Measurements from ENCODE around the gene SFSWAP.
A peak's percentile ranks its signal among the peaks of the same experiment; 100 is the strongest.
"Not testable (repeated sequence)": the region's sequence is repeated elsewhere in the genome, so short reads cannot be mapped to it uniquely, and the experiment has no call there.

Gene SFSWAP

DNA sequence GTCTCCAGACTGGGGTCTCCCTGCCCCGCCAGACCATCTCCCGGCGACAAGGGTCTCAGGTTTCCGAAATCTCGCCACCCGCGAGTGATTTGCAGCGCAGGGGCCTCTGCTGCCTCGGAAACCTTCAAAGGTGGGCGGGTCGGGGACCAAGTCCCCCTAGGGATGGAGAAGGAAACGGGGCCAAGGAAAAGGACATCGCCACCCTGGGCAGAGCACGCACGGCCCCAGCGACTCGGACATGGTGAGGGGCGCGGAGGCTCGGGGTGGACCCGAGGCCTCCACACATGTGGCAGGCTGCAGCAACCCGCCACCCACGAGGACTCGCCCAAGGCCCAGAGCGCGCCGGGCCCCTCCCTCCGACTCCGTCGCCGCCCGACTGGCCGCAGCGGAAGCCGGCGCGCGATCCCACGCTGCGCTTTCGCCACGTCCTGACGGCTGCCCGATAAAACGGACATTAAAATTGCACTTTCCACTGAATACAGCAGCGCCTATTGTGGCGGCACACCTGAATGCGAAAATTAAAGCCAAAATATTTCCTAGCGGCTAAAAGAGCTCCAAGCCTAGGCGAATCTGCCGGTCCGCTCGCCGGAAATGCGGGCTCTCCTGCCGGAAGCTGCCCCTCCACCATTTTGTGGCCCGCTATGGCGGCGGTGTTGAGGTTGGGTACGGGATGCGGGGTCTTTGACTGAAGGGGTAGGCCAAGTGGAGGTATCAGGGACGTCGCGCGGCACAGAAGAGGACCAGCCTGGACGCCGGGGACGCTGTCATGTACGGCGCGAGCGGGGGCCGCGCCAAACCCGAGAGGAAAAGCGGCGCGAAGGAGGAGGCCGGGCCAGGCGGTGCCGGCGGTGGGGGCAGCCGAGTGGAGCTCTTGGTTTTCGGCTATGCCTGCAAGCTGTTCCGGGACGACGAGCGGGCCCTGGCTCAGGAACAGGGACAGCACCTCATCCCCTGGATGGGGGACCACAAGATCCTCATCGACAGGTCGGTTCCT, at the start of gene SFSWAP:
Gene SFSWAP (plus strand): TSS at position 627 of the 994 bp plus-strand sequence. CDS start 140 bp downstream, at position 767.
- peak; percentile 53 for DNase-seq

DNA sequence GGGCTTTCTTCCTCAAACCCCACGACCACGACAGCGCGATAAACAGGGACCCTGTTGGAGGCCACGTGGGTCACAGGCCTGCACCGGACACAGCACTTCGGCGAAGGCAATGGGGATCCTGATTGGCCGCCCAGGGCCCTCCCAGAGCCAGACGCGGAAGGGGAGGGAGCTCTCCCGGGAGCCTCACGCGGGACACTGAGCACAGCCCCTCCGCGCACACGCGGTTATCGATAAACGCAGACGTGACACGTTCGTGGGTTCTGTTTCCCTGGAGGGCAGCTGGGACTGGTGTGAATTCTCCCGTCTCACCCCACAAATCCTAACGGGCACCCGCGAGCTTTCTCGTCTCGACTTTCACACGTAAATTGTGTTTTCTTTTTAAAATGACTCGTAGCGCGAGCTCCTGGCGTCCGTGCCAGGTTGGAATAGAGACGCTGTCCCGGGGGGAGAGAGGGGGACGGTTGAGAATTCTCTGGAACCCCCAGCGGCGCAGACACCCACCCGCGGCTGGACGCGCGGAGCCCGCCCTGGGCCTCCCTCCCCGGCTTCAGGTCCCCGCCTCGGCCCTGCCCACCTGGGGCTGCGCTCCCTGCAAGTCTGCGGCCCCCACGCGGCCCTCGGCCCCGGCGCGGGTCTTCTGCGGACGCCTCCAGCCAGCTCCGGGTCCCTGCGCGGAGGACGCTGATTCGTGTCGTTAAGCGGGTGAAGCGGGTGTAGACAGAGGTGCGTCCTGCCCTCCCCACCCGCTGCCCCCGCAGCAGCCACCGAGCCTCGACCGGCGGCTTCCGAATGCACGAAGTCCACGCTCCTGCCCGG, 49.5 kb upstream of the SFSWAP start:
- DNase-seq, result not testable (repeated sequence)

DNA sequence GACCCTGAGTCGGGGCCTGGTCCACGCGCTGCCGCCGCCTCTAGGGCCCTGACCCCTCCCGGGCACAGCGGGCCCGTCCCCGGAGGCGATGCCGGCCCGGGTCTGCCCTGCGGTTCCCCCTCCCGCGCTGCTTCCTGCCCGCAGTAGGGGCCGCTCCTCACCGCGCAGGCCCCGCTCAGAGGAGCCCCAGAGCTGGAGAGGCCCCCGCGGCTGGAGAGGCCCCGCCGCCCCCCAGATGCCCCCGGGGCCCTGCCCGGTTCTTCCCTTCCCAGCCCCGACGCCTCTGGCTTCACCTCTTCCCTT, 49.0 kb upstream of the SFSWAP start:
- not testable (repeated sequence) for DNase-seq

DNA sequence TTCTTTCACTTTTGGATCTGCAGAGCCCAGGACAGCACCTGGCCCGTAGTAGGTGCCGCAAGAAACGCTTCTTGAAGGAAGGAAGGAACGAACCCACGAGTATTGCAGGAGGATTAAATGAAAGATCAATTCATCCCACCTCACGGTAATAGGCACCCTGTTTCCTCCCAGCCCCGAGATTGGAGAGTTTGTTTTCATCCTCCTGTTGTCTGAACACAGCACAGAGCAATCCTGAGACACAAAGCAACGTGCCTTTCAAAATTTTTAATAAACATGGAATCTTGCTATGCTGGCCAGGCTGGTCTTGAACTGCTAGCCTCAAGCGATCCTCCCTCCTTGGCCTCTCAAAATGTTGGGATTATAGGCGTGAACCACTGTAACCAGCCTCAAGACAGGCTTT, 48.5 kb upstream of the SFSWAP start:
- DNase-seq, result not testable (repeated sequence)

DNA sequence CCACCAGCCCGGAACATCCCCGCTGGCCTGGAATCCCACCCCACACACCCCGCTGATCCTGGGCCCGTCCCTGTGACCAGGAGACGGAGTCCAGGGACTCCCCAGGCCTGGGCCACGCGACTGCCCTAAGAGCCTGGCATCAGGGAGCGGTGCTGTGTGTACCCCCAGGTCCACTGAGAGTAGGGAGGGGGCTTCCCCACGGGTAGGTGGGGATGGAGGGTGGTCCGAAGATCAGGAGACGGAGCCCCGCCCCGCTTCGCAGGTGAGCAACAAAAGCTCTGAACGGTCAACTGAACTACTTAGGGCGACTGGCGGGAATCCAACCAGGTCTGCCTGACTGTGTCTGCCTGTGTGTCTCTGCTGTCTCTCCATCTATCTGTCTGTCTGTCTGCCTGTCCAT, 45.2 kb upstream of the SFSWAP start:
- not testable (repeated sequence) for DNase-seq

DNA sequence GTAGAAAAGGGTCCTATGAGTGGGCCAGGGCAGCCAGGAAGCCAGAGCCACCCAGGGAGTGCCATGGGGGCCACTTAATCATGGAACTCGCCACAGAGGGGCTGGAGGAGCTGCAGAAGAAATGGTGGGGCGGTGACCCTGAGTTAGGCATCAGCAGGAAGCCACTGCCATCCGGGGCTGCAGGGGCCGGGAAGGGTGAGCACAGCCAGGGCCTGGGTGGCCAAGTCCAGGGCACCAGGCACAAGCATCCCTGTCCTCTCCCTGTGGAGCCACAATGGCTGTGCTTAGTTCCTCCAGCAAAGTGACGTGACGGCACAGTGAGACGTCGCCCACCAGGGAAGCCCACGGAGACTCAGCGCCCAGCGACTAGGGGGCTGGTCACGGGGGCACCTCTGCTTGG, 44.4 kb upstream of the SFSWAP start:
- not testable (repeated sequence) for DNase-seq

DNA sequence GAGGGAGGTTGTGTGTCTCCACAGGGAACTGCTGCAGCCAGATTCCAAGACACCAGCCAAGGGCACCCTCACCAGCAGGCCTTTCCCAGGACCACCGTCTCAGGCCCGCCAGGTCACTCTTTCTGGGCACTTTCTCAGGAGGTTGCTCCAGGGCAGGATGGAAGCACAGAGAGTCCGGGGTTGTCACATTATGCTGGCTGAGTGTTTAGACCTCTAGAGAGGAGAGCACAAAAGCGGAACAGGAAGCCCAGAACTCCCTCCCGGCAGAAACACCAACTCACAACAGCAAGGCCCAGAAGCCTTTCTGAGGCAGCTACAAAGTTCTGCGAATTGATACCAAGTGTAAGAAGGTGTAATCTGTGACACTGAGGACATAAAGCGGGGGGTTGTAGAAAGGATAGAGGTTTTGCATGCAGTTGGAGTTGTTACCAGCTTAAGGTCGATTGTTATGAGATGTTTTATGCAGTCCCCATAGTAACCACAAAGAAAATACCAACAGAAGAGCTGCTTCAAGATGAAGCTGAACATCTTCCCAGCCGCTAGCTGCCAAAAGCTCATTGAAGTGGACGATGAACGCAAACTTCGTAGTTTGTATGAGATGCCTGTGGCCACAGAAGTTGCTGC, 43.8 kb upstream of the SFSWAP start:
- DNase-seq, result peak; percentile 22

DNA sequence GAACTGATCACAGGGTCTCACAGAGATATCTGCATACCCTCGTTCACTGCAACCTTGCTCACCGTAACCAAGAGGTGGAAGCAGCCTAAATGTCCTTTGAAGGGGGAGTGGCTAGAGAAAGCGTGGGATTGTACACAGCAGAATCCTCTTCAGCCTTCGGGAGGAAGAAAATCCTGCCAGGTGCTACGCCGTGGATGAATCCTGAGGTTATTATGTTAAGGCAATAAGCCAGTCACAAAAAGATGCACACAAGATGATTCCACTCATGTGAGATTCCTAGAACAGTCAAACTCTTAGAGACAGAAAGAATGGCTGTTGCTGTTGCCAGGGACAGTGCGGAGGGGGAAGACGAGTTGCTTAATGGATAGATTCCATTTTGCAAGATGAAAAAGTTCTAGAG, 39.6 kb upstream of the SFSWAP start:
- no peak for DNase-seq

DNA sequence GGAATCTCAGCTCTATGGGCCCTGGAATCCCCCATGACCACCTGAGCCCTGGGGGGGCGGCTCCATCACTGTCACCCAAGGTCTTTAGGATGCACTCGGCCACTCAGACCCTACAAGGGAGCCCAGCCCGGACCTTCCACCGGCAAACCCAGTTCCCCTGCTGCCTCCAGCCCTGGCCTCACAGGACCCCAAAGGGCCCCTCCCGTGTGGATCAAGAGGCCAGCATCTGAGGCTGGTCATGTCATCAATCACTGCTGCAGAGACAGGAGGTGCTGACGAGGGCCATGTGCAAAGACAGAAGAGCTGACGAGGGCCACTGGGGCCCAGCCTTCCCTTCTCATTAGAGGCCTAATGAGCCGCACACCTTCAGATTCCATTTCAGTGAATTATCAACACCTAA, 39.0 kb upstream of the SFSWAP start:
- no peak for DNase-seq

DNA sequence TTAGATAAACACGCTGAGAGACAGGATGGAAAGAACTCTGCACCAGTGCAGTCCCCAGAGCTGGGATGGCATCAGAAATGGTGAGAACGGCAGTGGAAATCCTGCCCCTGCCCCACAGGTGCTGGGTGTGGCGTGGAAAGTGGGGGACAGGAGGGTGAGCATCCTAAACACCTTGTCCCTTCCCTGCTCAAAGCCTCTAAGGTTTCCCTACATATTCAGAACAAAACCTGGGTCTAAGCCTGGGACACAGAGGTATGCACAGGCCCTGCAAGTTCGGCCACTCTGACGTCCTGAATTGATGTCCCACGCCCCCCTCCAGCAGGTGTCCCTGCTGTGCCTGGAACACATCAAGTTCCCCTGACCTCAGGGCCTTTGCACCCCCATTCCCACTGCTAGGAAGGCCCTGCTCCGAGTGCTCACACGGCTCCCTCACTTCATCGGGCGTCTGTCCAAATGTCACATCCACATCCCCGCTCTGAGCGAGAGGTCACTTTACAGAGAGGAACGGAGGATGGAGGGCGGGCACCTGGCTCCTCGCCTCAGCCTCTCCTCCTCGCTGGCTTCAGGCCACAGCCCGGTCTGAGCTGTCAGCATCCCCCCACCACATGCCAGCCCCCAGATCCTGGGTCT, 38.5 kb upstream of the SFSWAP start:
- no peak for DNase-seq

DNA sequence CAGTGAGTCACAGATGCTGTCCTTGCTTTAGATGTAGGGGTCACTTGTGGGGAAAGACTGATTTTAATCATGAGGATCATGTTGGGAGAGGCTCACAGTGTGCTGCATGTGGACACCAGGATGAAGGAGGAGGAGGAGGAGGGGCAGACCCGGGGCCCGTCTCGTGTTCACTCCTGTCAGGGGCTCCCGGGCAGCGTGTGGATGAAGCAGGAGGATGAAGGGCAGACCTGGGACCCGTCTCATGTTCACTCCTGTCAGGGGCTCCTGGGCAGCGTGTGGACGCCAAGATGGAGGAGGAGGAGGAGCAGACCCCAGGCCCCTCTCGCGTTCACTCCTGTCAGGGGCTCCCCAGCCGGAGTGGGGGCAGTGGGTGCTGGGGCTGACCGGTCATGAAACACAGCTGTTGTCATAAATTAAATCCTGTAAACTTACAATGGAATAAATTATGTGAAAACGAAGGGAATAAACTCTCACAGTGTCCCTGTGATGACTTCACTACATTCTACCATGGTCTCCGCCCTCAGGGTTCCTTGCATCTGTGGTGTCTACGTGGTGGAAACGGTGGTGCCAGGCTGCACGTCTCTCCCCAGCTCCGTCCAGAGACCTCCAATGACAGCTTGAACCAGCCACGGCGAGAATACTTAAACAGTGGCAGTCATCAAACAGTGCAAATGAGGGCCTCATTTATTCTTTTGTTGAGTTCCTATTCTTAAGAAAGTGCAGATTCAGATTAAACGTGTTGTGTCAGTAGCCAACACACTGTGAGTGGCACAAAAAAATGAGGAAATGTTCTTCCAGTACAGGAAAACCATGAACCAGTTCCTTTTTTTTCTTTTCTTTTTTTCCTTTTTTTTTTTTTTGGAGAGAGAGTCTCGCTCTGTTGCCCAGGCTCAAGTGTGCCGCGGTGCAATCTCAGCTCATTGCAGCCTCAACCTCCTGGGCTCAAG, 37.7 kb upstream of the SFSWAP start:
- peak; percentile 8 for DNase-seq

DNA sequence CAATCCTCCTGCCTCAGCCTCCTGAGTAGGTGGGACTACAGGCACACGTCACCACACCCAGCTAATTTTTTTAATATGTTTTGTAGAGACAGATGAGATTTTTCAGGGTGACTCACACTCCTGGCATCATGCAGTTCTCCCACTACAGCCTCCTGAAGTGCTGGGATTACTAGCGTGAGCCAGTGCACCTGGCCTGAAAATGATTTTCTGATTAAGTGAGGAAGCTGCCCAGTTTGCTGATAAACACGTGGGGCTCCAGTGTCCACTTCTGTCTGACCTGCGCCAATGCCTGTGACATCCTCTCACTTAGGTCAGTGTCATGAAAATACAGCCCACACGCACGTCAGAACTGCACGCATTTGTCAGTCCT, 37.0 kb upstream of the SFSWAP start:
- no peak for DNase-seq

DNA sequence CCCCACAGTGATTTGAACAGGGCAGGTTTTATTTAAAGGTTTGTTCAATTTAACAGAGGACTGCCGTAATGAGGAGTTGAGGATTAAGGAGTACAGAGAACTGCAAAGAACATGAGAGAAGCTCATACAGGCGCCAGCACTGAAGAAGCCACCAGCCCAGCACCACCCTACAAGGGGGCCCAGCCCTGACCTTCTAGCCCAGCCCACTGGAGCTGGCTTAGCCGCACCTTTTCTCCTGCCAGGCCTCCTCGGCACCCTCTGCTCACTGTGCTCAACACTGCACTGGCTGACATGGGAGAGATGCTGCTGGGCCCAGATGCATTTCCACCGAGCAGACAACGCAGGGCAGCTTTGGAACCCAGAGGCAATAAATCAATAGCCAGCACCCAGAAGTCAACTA, 36.5 kb upstream of the SFSWAP start:
- DNase-seq, result no peak

DNA sequence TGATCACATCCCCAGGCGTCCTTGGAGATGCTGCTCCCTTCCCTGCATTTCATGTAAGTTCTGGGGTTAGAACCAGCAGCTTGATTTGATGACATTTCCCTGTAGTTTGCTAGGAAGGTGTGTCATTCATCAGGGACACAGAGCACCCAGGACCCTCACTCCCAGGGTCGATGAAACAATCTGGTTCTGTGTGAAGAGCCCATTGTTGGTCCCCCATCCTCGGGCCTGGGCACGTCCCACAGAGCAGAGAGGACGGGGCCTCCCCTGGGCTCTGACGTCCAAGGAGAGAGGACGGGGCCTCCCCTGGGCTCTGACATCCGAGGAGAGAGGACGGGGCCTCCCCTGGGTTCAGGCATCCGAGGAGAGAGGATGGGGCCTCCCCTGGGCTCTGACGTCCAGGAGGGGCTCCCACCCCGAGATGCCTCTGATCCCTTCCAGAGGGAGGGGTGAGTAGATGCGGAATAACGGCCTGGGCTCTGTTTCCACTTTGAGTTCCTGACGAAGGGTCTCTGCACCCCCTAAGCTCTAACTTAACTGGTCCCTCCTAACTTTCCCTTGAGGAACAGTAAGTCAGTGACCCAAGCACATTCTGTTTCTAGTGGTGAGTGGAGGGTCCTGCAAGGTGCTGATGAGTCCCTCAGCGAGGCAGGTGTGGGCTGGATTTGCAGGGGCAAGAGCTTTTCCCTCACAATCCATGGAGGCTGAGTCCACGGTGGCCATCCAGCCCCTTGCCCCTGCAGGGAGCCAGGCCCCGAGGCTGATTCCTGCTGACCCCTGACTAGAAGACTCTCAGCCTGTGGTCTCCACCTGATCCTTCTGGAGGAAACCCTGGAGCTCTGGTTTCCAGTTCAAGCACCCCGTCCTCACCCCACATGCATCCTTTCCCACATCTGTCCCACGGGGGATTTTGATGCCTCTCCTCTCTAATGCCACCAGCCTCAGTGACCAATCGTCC, 35.5 kb upstream of the SFSWAP start:
- DNase-seq, result no peak

DNA sequence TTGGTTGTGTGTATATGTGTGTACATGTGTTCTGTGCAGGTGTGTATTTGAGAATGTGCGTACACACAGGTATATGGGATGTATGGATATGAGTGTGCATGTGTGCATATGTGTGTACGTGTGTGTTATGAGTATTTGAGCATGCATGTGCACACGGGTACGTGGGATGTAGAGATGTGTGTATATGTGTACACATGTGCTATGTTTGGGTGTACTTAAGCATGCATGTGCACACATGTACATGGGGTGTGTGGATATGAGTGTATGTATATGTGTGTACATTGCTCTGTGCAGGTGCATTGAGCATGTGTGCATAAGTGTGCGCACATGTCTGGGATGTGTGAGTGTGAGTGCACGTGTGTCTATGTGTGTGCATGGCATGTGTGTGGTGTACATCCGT, 34.3 kb upstream of the SFSWAP start:
- no peak for DNase-seq

DNA sequence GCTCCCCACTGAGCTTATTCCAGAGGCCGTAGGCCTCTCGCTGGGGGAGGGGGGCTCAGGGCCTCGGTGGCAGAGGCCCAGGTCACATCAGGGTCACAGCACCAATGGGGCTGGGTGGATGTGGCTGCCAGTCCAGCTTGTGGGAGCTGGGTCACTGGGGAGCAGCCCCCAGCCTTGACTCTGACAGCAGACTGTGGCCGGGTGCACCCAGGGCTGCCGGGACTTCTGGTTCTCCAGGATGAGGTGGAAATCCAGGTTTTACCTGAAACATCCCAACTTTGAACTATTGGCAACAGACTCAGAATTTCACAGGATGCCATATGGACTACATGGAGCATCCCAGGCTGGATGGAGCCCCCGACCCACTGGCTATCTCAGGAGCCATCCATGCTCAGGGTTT, 33.8 kb upstream of the SFSWAP start:
- not testable (repeated sequence) for DNase-seq

DNA sequence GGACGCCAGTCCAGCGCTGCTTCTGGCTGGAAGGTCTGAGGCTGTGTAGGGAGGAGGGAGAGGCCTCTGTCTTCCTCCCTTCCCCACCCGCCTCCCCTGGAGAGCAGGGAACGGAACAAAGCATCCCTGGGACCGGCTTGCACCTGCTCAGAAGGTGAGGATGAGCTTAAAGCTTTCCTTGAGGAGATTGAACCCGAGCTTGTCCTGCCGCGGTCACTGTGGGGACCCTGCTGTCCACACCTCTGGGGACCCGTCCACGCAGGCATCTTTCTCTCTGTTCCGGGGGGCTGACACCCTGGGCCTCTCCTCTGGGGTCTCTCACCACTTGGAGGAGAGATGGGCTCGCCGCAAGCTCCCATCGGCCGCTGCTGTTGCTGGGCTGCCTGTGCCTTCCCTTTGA, 33.2 kb upstream of the SFSWAP start:
- no peak for DNase-seq

DNA sequence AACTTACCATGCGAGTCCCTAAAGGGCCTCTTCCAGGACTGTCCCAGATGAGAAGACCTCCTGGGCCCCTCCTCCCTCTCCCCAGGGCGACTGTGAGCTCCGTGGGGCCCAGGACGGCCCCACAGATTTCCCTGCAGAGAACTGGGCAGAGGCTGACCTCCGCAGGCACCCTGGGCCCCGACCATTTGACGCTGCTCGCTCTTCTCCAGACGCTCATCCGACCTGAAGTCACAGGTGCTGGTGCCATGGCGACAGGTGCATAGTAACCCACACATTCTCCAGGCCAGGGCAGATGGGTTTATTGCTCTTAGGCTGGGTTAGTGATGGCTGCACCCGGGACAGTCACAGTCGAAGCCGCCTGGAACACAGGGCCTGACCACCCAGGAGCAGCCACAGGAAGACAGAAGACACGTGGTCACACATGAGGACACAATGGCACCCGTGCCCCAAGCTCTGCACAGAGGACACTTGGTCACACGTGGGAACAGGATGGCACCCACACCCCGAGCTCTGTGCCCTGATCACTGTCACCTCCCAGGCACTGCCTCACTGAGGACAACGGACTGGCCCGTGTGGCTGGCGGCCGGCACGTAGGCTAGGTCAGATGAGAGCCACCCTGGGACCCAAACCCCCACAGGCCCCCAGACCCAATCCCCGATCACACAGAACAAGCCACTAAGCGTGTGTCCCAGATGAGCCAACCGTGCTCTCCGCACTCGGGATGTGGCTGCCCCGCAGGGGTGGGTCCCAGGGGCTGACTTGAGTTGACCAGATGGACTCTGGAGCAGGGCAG, 32.3 kb upstream of the SFSWAP start:
- DNase-seq, result not testable (repeated sequence)

DNA sequence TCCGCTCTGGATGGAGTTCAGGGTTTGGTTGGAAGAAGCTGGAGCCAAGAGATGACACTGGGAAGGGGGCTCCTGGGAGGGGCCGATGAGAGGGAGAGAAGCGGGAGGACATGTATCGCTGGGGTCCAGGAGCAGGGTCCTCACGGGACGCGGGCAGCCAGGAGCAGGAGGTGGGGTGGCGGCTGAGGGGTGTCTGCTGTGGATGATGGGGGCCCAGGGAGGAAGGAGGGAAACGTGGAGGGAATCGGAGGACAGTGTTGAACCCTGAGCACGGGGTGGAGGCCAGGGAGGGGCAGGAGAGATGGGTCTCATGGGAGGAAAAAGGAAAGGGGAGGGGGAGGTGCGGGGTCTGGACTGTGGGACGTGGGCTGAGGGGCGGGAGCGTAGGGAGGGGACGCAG, 31.7 kb upstream of the SFSWAP start:
- DNase-seq, result not testable (repeated sequence)

DNA sequence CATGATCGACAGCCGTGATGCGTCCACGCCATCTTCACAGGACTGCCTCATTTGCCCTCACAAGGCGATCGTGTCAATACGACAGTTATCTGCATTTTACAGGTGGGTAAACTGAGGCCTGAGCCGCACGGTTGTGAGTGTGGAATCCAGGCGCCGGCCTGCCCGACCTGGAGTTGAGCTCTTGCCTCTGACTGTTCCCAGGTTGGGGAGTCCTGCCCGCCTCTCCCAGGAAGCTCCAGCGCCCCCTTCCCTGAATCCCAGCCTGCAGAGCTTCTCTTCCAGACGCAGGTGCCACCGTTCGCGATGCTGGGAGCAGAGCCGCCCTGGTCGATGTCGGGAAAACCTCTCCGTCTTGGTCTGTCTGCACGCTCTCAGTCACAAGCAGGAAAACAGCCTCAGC, 31.1 kb upstream of the SFSWAP start:
- not testable (repeated sequence) for DNase-seq

Data from GDM1 (cell line).